Activated CD4-positive, alpha-beta T cell treated with anti-CD3 and anti-CD28 coated beads, Interleukin-2, amount 50 U/mL, for 1 hour (primary cell): ENCODE results near the gene MOBP.
"Not testable (repeated sequence)": the region's sequence is repeated elsewhere in the genome, so short reads cannot be mapped to it uniquely, and the experiment has no call there.

Experiments used
- DNase-seq: peaks from one replicate; pipeline ENCODE4 v3.0.0-alpha.2; 2020

The MOBP gene

DNA sequence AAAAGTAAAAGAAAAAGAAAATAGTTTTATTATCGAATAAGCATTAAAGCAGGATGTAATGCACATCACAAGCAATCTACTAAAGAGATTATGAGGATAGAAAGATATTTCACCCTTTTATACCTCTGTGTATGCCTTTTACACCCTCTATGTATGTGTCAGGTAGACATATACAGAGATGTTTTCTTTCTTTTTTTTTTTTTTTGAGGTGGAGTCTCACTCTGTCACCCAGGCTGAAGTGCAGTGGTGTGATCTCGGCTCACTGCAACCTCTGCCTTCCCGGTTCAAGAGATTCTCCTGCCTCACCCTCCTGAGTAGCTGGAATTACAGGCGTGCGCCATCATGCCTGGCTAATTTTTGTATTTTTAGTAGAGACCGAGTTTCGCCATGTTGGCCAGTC, 13.6 kb upstream of the MOBP start:
- DNase-seq: not testable (repeated sequence)

DNA sequence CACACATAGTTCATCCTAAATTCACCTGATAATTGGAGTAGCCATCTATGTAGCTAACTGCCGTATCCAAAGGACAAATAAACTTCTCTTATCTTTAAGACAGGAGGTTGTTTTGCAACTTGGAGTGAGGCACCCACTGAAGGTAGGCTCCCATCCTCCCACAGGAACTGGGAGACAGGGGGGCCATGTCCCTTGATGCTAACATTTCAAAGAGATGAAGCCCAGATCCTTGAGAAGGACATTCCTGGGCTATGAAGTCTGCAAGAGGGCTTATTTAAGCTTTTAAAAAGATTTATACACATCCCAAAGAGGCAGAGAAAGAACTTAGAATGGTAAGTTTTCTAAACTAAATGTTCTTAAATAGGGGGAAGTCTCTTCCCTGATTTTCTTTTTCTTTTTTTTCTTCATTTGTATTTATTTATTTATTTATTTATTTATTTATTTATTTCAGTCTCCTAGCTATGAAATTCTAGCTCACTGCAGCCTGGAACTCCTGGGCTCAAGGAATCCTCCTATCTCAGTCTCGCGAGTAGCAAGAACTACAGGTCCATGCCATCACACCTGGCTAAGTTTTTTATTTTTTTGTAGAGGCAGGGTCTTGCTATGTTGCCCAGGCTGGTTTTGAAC, 12.8 kb upstream of the MOBP start:
- DNase-seq: no peak

DNA sequence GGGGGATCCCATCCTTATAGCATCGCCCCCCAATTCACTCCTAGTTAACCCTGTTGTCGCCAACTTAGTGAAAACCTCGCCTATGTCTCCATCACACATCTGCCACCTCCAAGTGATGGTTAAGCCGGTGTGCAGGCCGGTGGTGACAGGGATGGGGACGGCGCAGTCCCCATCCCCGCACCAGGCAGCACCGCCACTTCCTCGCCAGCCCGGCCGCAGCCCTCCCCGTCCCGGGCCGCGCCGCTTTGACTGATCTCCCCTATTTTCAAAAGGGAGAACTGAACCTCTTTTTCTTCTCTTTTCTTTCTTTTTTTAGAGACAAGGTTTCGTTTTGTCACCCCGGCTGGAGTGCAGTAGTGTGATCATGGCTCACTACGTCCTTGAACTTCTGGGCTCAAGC, 11.3 kb upstream of the MOBP start:
- no peak for DNase-seq

DNA sequence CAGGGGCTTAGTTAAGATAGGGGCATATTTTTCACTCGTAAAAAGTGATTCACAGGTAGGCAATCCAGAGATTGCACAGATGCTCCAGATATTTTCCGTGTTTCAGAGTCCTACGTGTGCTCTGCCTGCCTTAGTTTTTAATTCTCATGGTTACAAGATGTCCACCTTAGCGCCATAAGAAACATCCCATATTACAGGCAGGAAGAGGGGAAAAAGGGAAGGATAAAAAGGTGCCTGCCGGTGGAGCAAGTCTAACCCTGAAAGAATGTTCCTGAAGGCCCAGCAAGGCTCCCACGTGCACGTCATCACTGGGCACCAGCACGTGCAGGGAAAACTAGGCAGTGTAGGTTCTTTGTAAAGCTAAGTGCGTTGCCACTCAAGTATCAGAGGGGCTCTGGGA, 10.1 kb upstream of the MOBP start:
- no peak for DNase-seq

DNA sequence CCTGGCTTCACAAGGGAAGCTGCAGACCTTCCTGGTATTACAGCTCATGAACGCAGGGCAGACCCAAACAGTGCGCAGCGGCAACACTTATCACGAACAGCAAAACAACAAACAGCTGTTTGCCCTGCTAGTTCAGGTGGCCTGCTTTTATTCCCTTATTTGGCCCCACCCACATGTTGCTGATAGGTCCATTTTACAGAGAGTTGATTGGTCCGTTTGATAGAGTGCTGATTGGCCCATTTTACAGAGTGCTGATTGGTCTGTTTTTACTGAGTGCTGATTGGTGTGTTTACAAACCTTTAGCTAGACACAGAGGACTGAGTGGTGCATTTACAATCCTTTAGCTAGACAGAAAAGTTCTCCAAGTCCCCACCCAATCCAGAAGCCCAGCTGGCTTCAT, 8.9 kb upstream of the MOBP start:
- DNase-seq: not testable (repeated sequence)

DNA sequence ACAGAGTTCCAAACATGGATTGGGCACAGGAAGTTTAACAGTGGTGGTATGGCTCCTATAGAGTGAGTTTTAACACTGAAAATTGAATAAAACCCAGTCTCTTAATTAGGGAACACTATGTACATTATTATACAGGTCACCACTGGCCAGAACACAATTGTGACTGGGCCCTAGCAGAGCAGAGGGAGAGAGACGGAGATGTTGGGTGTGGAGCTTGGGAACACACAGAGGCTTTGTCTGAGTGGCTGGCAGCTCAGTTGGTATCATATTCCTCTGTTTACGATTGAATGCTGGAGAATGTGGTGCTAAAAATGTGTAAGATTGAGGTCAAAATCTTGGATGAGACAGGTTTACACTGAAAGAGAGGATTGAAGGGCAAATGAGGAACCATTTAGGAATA, 6.8 kb upstream of the MOBP start:
- no peak for DNase-seq

DNA sequence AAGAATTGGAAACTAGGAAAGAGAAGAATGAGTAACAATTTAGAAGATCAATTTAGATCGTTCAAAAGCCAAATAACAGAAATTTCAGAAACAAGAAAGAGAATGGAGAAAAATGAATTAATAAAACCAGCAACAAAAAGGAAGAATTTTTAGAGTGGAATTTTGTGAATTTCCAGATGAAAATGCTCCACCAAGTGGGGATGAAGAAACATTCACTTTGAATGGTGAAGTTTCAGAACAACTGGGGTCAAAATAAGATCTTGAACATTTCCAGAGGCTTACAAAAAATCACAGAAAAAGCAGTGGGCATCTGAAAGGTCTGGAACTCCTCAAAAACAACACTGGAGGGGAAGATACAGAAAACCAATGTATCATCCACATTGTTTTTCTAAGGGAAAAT, 4.2 kb upstream of the MOBP start:
- DNase-seq: no peak

DNA sequence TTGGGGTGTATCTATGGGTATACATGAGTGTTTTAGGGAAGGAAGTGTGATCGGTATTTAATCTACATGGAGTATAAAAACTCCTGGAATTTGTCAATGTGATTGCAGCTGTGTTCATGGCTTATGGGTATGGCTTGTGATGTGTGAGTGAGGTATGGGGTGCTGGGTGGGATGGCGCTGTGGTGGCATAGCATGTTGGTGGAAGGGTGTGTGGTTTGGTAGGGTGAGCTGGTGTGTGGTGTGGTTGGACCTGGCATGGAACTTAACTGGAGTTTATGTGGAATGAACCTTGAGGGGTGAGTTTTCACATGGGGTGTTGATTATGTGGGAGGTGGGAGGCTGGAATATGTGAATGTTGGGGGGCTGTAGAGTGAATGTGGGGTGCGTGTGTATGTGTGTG, 492 bp upstream of the MOBP start:
- DNase-seq: no peak

DNA sequence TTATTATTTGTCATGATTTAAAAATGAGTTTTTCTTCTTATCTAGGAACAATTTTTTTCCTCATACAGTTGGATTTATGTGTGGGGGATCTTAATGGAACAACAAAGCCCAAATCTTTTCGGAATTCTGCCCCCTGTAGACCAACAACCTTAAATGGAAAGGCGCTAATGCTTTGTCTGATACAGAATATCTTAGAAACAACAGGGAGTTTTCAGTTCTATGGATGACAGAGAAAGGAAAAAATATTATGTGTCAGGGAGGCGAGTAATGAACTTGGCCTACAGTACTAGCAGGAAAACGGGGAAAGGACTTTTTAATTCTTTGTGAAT, 592 bp downstream of the MOBP start:
- no peak for DNase-seq

DNA sequence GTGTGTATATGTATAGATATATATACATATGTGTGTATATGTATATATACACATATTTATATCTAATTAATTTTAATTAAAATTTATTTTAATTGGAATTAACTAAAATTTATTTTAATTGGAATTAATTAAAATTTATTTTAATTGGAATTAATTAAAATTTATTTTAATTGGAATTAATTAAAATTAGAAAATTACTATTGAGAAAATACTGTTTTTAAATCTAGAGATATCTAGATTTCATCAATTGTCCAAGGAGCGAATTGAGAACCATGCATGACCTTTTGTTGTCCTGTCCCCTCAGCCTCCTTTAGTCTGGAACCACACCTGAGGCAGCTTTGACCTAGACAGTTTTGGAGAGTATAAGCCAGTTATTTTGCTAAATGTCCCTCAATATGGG, 1.8 kb downstream of the MOBP start:
- DNase-seq: no peak

DNA sequence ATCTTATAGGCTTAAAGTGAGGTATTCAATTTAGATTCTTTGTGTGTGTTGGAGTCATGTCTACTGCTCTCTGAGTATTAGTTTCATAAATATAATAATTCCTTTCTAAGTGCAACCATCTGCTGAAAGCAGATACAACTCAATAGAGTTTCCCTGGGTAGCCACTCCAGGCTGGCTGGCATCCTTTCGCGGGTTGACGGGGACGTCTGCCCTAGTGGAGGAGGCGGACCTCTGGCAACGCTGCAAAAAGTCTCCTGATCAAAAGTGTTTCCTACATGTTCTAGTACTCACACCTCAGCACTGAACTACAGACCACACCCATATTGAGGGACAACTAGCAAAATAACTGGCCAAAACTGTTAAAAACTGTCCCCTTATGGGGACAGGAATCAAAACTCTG, 2.5 kb downstream of the MOBP start:
- no peak for DNase-seq

DNA sequence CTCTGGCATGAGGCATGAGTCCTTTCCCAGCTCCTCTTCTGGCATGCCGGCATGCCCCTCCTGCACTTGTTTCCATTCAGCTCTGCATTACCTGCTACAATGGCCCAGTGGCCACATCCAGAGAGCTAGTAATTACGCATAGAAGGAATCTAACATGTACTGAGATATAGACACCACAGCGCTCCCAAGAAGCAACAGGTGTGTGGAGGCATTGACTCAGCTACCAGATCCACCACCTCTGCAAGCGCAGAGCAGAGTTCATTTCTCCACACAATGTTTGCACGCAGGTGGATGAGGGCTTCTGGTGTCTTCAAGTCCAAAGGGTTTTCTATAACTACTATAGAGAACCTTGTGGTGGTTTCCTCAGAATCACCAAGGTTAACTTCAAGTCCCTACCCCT, 4.2 kb downstream of the MOBP start:
- DNase-seq: no peak

DNA sequence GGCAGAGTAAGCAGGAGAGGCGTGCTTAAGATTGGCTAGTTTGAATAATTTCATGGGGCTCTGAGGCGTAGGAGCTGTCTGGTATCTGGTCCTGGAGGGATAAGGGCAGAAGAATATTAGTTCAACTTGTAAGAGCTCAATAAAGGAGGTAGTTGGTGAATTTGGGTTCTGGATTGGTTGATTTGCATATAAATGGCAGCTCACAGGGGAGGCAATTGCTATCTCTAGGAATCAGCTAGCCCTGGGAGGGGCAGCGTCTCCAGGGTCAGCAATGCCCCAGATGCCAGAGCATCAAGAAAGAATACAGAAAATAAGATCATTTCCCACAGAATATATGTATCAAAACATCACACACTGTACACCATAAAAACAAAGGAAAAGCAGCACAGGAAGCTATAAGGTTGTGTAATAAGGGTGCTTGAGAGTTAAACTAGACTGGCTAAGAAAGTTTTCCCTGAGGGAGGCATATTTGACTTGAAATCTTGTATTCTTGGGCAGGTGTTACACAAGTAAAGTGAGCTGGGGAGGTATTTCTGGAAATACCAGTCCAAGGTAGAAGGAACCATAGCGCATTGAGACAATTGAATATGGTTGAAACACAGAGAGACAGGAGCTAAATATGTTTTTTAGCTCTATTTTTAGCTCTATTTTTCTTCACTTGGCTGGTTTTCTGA, 6.1 kb downstream of the MOBP start:
- DNase-seq: no peak

DNA sequence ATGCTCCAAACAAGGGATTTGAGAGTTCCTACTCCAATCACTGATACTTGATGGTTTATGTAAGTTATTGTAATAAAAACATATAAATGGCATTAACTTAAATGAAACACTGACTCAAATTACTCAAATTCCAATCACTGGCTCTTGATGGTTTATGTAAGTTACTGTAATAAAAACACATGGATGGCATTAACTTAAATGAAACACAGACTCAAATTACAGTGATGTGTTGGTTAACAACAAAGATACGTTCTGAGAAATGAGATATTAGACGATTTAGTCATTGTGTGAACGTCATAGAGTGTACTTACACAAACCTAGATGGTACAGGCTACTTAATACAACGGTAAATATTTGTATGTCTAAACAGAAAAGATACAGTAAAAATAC, 6.6 kb downstream of the MOBP start:
- DNase-seq: no peak

DNA sequence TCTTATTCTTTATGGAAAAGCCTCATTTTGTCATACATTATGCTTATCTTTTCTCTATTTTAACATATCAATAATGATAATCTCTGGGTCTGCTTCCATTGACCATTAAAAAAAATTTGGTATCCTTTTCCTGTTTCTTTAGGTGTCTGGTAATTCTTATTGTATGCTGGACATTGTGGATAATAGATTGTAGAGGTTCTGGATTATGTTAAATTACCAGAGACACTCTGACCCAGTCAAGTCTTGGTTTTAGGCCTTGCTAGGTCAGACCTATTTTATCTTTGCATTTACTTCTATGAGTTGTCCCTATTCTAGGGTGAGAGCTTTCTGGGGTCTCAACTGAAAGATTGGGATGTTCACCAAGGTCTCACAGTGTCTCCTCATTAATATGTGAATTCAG, 9.3 kb downstream of the MOBP start:
- no peak for DNase-seq

DNA sequence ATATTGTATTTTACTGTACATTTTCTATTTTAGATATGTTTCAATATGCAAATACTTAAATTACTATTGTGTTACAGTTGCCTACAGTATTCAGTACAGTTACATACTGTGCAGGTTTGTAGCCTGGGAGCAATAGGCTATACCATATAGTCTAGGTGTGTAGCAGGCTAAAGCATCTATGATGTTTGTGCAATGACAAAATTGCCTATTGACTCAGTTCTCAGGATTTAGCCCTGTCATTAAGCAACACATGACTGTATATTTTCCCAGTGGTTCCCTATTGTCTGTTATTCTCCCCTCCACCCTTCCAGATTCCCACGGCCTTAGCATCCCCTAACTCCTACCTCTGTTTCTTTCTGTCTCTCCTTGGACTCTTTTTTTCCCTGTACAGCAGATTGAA, 10.7 kb downstream of the MOBP start:
- DNase-seq: no peak

DNA sequence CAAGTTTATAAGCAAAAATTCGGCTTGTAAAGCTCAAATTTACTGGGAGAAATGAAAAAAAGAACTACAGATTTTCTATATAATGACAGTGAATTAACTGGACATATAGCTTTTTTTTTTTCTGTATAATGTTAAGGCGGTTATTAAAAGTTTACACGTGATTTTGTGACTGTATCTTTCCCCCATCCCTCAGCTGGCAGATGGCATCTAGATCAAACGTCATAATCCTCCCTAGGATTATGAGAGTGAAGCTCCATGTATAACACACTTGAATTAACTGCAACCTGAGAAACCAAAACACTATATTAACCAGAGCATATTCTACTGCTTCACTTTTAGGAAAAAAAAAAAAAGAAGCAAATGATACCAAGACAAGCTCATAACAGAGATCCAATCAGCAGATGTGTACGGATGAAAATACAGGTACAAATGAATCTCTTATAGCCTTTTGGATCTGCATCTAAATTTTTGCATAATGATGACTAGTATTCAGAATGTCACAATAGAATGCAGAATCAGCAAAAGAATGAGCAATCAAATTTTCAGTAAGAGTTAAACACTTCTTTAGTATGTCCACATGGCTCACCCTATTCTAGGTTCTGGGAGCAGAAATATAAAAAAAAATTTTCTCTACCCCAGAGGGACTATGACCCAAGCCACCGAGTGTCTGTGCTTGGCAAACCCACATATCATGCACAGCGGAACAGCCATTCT, 12.4 kb downstream of the MOBP start:
- no peak for DNase-seq

DNA sequence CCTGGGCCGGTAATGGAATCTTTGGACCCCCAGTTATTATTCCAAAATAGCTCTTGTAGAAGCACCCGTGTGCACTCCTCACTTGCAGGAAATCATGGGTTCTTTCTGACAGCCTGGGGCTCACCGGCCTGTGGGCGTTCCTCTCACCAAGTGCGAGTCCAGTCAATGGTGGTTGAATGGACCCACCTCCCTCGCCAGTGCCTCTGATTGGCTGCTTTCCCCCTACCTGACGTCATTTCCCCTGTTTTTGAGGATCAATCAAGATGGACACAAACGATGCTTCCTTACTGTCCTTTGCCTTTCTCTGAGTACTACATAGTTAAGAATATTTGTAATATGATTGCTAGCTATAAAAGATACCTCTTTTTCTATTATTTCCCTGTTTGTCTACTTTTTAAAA, 18.1 kb downstream of the MOBP start:
- DNase-seq: no peak

DNA sequence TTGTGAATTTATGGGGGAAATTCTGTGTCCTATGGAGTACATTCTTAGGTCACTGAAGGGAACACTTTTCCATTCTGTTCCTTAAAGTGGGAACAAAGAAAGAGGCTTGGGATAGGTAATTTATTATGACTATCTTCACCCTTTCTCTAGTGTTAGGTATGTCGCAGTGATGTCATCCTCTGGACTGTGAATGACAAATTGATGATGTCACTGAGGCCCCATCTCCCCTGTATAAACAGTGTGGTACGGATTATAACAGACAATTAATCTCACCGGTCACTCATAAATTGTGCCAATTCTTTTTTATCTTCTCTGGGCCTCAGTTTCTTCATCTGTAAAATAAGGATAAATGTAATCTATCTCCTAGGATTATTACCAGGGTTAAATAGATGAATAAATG, 23.5 kb downstream of the MOBP start:
- DNase-seq: no peak

DNA sequence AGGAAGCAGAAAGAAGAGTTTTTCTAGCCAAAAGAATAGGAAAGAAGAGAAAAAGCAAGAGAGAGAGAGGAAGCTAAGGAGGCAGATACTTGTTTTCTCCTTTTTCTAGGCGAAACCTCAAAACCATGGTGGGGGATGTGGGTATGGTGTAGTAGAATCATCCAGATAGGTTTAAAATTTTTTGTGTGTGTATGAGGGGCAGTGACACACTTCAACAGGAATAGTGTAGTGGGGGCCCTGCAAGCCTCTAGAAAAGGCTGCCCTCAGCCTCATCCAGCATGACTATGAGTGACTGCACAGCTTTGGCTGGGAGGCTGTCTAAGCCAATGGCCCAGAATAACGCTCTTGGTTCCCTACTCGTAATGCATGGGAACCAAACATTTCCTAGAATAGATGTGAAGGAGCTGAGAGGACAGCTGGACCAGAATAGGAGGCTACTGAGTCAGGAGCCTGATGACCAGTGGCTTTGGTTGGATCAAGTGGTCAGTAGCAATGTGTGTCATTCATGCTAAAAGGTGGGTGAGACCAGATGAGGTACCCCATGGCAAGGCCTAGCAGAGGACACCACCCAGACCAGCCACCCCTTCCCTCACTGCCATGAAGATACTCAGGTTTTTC, 24.4 kb downstream of the MOBP start:
- DNase-seq: no peak

DNA sequence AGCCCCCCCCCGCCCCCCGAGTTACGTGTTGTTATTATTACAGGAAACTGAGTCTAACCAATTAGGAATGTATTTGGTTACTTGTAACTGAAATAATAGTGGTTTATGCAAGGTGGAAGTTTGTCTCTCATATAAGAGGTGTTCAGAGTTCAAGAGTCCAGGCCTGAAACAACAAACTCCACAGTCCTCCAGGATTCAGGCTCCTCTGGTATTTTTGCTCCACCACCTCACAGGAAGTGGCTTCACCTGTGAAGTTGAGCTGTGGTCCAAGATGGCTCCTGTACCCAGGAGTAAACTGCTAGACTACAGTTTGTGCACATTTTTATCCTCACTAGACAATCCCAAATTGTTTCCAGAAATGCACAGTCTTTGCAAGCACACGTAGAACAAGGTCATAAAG, 27.3 kb downstream of the MOBP start:
- no peak for DNase-seq

DNA sequence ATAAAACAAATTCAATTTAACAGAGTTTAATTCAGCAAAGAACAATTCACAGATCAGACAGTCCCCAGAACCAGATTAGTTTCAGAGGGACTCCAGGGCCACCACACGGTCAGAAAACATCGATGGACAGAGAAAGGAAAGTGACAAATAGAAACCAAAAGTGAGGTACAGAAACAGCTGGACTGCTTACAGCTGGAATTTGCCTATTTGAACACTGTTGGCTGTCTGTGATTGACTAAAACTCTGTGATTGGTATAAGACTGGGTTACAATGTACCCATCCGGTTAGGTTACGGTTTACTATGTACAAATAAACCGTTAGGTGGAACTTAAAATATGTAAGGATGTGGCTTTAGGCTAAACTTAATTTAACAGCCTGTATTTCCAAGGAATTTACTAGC, 30.3 kb downstream of the MOBP start:
- DNase-seq: no peak

DNA sequence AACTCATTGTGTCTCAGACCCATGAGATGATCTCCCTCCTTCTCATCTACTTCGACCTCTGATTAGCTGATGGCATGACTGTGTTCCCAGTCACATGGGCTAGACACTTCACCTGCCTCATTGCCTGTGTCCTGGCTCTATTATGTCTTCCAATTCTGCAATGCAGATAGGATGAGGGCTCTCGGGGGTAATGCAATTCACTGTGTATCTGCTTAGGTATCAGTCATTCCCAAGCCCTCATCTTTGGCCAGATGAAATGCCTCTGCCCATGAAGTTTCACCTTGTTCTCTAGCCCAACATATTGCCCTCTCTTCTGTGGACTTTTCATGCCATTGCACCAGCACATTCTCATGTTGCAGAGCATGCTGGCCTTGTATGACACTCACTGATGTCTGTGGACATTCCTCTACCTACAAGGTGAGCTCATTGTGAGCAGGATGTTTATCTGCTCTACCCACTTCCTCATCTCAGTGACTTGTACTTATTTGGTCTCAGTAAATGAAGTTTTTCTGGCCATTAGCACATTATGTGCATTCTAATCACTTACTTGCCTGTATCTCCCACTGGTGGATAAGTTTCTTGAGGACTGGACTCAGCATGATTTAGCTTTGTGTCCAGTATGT, 32.3 kb downstream of the MOBP start:
- no peak for DNase-seq

DNA sequence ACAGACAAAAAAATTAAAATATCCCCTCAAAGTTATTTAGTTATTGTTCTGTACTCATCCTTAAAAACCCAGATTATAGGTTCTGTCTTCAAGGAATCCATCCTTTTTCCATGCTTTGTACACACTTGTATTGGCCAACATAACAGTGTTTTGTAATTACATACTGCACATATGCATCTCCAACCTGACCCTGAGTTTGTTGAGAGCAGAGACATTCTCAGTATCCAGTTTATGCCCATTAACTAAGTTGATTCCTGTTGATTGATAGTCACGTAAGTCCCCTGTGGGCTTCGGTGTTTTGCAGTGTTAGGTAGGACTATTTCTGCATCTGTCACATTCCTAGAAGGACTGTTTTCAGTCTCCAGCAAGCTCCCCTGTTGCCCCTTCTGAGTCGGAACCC, 33.6 kb downstream of the MOBP start:
- DNase-seq: no peak
